DND-41 (cell line): ENCODE measurements around the gene LARP6.

Source experiments
- CTCF ChIP-seq: IDR thresholded peaks from 2 replicates; pipeline ENCODE4 v1.5.1; 2012; ENCODE audit warnings: borderline replicate concordance, low read length, moderate library complexity, mild to moderate bottlenecking; ENCODE audit not compliant: poor library complexity, severe bottlenecking; ENCODE audit errors: extremely low read depth
- EZH2 ChIP-seq: IDR thresholded peaks from 3 replicates; pipeline ENCODE4 v1.6.1; 2012; ENCODE audit warnings: borderline replicate concordance, low read depth, mild to moderate bottlenecking, moderate library complexity, low read length, inconsistent platforms; ENCODE audit not compliant: severe bottlenecking

GRCh38 chr15:70902107-70902506 lies 48.1 kb upstream of the LARP6 start:
- TF ChIP-seq CTCF (no peak), EZH2 (no peak)
